ENCODE measurements around the gene ERGIC1.

Gene ERGIC1

GRCh38 chr5:172898218-172898842 is 64.3 kb downstream of the ERGIC1 start:
- DNase-seq (ENCODE audit: low read depth), result no peak
- no peak overlapping the region for H3K4me3 ChIP-seq (ENCODE audit: low read depth, low read length)
- TF ChIP-seq, protein P1, sequence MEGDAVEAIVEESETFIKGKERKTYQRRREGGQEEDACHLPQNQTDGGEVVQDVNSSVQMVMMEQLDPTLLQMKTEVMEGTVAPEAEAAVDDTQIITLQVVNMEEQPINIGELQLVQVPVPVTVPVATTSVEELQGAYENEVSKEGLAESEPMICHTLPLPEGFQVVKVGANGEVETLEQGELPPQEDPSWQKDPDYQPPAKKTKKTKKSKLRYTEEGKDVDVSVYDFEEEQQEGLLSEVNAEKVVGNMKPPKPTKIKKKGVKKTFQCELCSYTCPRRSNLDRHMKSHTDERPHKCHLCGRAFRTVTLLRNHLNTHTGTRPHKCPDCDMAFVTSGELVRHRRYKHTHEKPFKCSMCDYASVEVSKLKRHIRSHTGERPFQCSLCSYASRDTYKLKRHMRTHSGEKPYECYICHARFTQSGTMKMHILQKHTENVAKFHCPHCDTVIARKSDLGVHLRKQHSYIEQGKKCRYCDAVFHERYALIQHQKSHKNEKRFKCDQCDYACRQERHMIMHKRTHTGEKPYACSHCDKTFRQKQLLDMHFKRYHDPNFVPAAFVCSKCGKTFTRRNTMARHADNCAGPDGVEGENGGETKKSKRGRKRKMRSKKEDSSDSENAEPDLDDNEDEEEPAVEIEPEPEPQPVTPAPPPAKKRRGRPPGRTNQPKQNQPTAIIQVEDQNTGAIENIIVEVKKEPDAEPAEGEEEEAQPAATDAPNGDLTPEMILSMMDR (IDR thresholded peaks at IDR 0.05; ENCODE audit: low read depth, low read length, missing control alignments), result peak; percentile 37
- in situ Hi-C loops (cut with HindIII; ENCODE audit: low sequenced_read_pairs), result loop anchor here (25.0 kb wide), 1 partner anchor 111 kb away; no protein-coding TSS in a partner anchor

- TF ChIP-seq, protein P1 (IDR thresholded peaks at IDR 0.05; ENCODE audit: low read depth, low read length, missing control alignments), result no peak
- in situ Hi-C loops (cut with HindIII; ENCODE audit: low sequenced_read_pairs), result loop anchor here (25.0 kb wide), 1 partner anchor 112 kb away; no protein-coding TSS in a partner anchor
- H3K4me3 ChIP-seq (ENCODE audit: low read depth, low read length), result no peak overlapping the region
- DNase-seq (ENCODE audit: low read depth), result no peak
These were observed 64.9 kb downstream of the ERGIC1 start for GRCh38 chr5:172898843-172899369.

DNA sequence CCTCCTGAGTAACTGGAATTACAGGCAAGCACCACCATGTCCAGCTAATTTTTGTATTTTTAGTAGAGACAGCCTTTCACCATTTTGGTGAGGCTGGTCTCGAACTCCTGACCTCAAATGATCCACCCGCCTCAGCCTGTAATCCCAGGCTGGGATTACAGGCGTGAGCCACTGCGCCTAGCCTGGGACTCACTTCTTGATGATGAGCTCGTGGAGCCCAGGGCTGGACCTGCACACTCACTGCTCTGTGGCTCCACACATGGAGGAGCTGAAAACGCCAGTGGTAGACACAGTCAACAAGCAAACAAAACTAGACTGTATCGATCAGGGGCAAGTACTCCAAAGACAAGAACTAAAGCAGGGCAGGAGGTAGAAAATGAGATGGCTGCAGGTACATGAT is 65.4 kb downstream of the ERGIC1 start:
- TF ChIP-seq, protein P1 (IDR thresholded peaks at IDR 0.05; ENCODE audit: low read depth, low read length, missing control alignments), result no peak
- in situ Hi-C loops (cut with HindIII; ENCODE audit: low sequenced_read_pairs), result loop anchor here (25.0 kb wide), 1 partner anchor 112 kb away; no protein-coding TSS in a partner anchor
- DNase-seq (ENCODE audit: low read depth), result no peak
- no peak overlapping the region for H3K4me3 ChIP-seq (ENCODE audit: low read depth, low read length)

GRCh38 chr5:172901012-172901780 is 67.1 kb downstream of the ERGIC1 start:
- in situ Hi-C loops (cut with HindIII; ENCODE audit: low sequenced_read_pairs), result no loop called here
- DNase-seq (ENCODE audit: low read depth), result peak; percentile 97
- no peak overlapping the region for H3K4me3 ChIP-seq (ENCODE audit: low read depth, low read length)

GRCh38 chr5:172901788-172902496 is 67.9 kb downstream of the ERGIC1 start:
- peak; percentile 73 for DNase-seq (ENCODE audit: low read depth)
- TF ChIP-seq, protein P1 (IDR thresholded peaks at IDR 0.05; ENCODE audit: low read depth, low read length, missing control alignments), result no peak
- in situ Hi-C loops (cut with HindIII; ENCODE audit: low sequenced_read_pairs), result no loop called here

More at GRCh38 chr5:172901012-172901780, 67.1 kb downstream of the ERGIC1 start:
- TF ChIP-seq, protein P1 (IDR thresholded peaks at IDR 0.05; ENCODE audit: low read depth, low read length, missing control alignments), result no peak

More at GRCh38 chr5:172901788-172902496, 67.9 kb downstream of the ERGIC1 start:
- H3K4me3 ChIP-seq (ENCODE audit: low read depth, low read length), result no peak overlapping the region
